SK-N-SH (cell line): Measurements from ENCODE around the gene CCDC183. TPM values are rescaled to one million over a fixed set of nuclear protein-coding genes. Genes with fewer than 3 reads are reported as not detected.

Experiments used
- CTCF ChIA-PET: fragments of 300-600, 350-600 bp; formaldehyde crosslinking; extraction: SDS; loops from one replicate; lab custom pipeline; 2021; lab: Yijun Ruan, JAX
- POLR2A ChIA-PET: fragments of 350-600 bp; sonication (Branson Sonifier 250); formaldehyde crosslinking; extraction: SDS; loops from one replicate; lab custom pipeline; 2020; ENCODE audit warnings: antibody characterized with exemption, inconsistent platforms; lab: Yijun Ruan, JAX
- DNase-seq: peaks from one replicate; pipeline ENCODE4 v3.0.0; 2012
- H2AFZ ChIP-seq: fragments of 200-600 bp; sonication (generic); 2 replicates; pipeline ENCODE4 v1.8.1; 2016; ENCODE audit warnings: antibody characterized with exemption, mild to moderate bottlenecking, low read depth
- H3F3A ChIP-seq: fragments of 200-600 bp; sonication (generic); replicated peaks from 2 replicates; pipeline ENCODE3; 2016; ENCODE audit warnings: antibody characterized with exemption, mild to moderate bottlenecking; ENCODE audit not compliant: insufficient read depth
- H3K27ac ChIP-seq, 2 experiments: fragments of 200-500 bp in 1 of 2; fragments of 200-600 bp in 1 of 2; sonication (Bioruptor generic) in 1 of 2; sonication (generic), shearing (Covaris generic) in 1 of 2; 2 replicates each; pipeline versions ENCODE4 v1.5.1 to v1.6.1; 2014 to 2016; ENCODE audit warnings: low read depth in 2 of 2, inconsistent platforms in 1 of 2, low read length in 1 of 2, mild to moderate bottlenecking in 1 of 2, mixed read lengths in 1 of 2
- H3K27me3 ChIP-seq: fragments of 200-600 bp; sonication (generic), shearing (Covaris generic); 2 replicates; pipeline ENCODE4 v1.6.1; 2016; ENCODE audit warnings: mixed run types; ENCODE audit not compliant: insufficient read depth
- H3K36me3 ChIP-seq, 2 experiments: fragments of 200-500 bp in 1 of 2; fragments of 200-600 bp in 1 of 2; sonication (Bioruptor generic) in 1 of 2; sonication (generic) in 1 of 2; replicated peaks in 1 of 2; 2 replicates each; pipeline versions ENCODE3 to v1.5.1; 2014 to 2016; ENCODE audit warnings: low read length in 1 of 2, mild to moderate bottlenecking in 1 of 2; ENCODE audit not compliant: insufficient read depth in 2 of 2, control insufficient read depth in 1 of 2
- H3K4me1 ChIP-seq, 2 experiments: fragments of 200-500 bp in 1 of 2; fragments of 200-600 bp in 1 of 2; sonication (Bioruptor generic) in 1 of 2; sonication (generic), shearing (Covaris generic) in 1 of 2; 2 replicates each; pipeline versions ENCODE4 v1.5.1 to v1.6.1; 2014 to 2016; ENCODE audit warnings: low read depth in 1 of 2, low read length in 1 of 2, mixed run types in 1 of 2; ENCODE audit not compliant: insufficient read depth in 2 of 2, control insufficient read depth in 1 of 2
- H3K4me2 ChIP-seq: fragments of 200-600 bp; sonication (generic), shearing (Covaris generic); 2 replicates; pipeline ENCODE4 v1.6.1; 2017; ENCODE audit warnings: mixed run types
- H3K4me3 ChIP-seq, 2 experiments: fragments of 200-500 bp in 1 of 2; fragments of 200-600 bp in 1 of 2; sonication (Bioruptor generic) in 1 of 2; sonication (generic), shearing (Covaris generic) in 1 of 2; 2 replicates each; pipeline versions ENCODE4 v1.5.1 to v1.8.1; 2014 to 2016; ENCODE audit warnings: low read depth in 2 of 2, inconsistent platforms in 1 of 2, low read length in 1 of 2, mild to moderate bottlenecking in 1 of 2, mixed read lengths in 1 of 2, moderate library complexity in 1 of 2
- H3K79me2 ChIP-seq: fragments of 200-600 bp; sonication (generic); 2 replicates; pipeline ENCODE4 v1.8.1; 2017; ENCODE audit warnings: mild to moderate bottlenecking; ENCODE audit not compliant: insufficient read depth
- H3K9ac ChIP-seq: fragments of 200-600 bp; sonication (generic); 2 replicates; pipeline ENCODE4 v1.6.1; 2017; ENCODE audit warnings: mixed run types
- H3K9me2 ChIP-seq: fragments of 200-600 bp; sonication (generic); 2 replicates; pipeline ENCODE4 v1.6.1; 2017; ENCODE audit warnings: mixed run types
- H3K9me3 ChIP-seq: fragments of 200-600 bp; sonication (generic); 2 replicates; pipeline ENCODE4 v1.6.1; 2017; ENCODE audit warnings: mixed run types, mild to moderate bottlenecking, moderate library complexity
- H4K20me1 ChIP-seq: fragments of 200-600 bp; sonication (generic); 2 replicates; pipeline ENCODE4 v1.6.1; 2017; ENCODE audit warnings: mild to moderate bottlenecking, mixed run types; ENCODE audit not compliant: insufficient read depth
- CTCF ChIP-seq: fragments of 200-600 bp; sonication (generic); IDR thresholded peaks from 2 replicates; pipeline ENCODE4 v1.6.1; 2017; ENCODE audit warnings: antibody characterized with exemption, mild to moderate bottlenecking, moderate library complexity
- EP300 ChIP-seq, 2 experiments: IDR thresholded peaks; 2 replicates each; pipeline versions ENCODE4 v1.4.0 to v1.6.1; 2012; ENCODE audit warnings: borderline replicate concordance in 1 of 2, low read depth in 1 of 2, low read length in 1 of 2
- EZH2phosphoT487 ChIP-seq: fragments of 200-600 bp; sonication (generic); IDR thresholded peaks from 2 replicates; pipeline ENCODE4 v1.6.1; 2017; ENCODE audit warnings: low read depth, mixed run types, mild to moderate bottlenecking, antibody characterized with exemption, moderate library complexity, borderline replicate concordance
- FOXM1 ChIP-seq: IDR thresholded peaks from 2 replicates; pipeline ENCODE4 v1.4.0; 2012; ENCODE audit warnings: low read depth, mild to moderate bottlenecking
- MEF2A ChIP-seq: IDR thresholded peaks from 2 replicates; pipeline ENCODE4 v1.4.0; 2012; ENCODE audit warnings: low read depth, borderline replicate concordance
- NRF1 ChIP-seq: IDR thresholded peaks from 2 replicates; pipeline ENCODE4 v1.6.1; 2012; ENCODE audit warnings: low read depth, mild to moderate bottlenecking, low read length
- SIN3A ChIP-seq: IDR thresholded peaks from 2 replicates; pipeline ENCODE4 v1.6.1; 2012; ENCODE audit warnings: low read depth, mild to moderate bottlenecking, low read length, moderate library complexity, borderline replicate concordance
- SMC3 ChIP-seq: IDR thresholded peaks from 2 replicates; pipeline ENCODE4 v1.6.1; 2012; ENCODE audit warnings: low read depth, low read length, improper control_type of control experiment
- TEAD4 ChIP-seq: IDR thresholded peaks from 2 replicates; pipeline ENCODE4 v1.4.0; 2012; ENCODE audit warnings: mild to moderate bottlenecking, borderline replicate concordance; ENCODE audit not compliant: insufficient read depth
- USF1 ChIP-seq: IDR thresholded peaks from 2 replicates; pipeline ENCODE4 v1.4.0; 2012; ENCODE audit warnings: low read depth, borderline replicate concordance
- USF2 ChIP-seq: fragments of 150-350 bp; IDR thresholded peaks from 2 replicates; pipeline ENCODE4 v1.6.1; 2017; ENCODE audit warnings: antibody characterized with exemption, low read length, low read depth, borderline replicate concordance
- WGBS: methylation state at CpG from one replicate; pipeline ENCODE4 v1.1.6; 2017; ENCODE audit warnings: low lambda C conversion rate; 5-methylcytosine and 5-hydroxymethylcytosine counted together
- polyA plus RNA-seq, 3 experiments: library from polyadenylated mRNA; depleted of rRNA; stranded (reverse); fragments of >200 nt; gene quantifications; 2 replicates each; pipeline ENCODE4 v1.2.3, GENCODE V29; 2012

CCDC183 gene
- polyA plus RNA-seq, 1 of the 3 experiments (the other 2 are of a cell fraction) = 5.3 TPM

GRCh38 chr9:136856079-136856476 is 59.9 kb downstream of the CCDC183 start:
- POLR2A ChIA-PET = no interaction called here

GRCh38 chr9:136856541-136857141 is 60.5 kb downstream of the CCDC183 start:
- no peaks in the 10 kb centered on the region for H3K79me2 ChIP-seq
- CTCF ChIA-PET = interaction anchor here (1.4 kb wide), 1 partner anchor 14 kb away, joined by 4 read pairs; the partner anchor contains the start of gene AJM1
- WGBS = 84% methylated on average over 5 of the region's 14 CpGs
- TF ChIP-seq USF1 = no peak
- 0 out of 2 replicates have a peak, but pooled peaks have one; percentile 13 for TF ChIP-seq CTCF
- TF ChIP-seq, all 33 proteins: peak for 1
- peaks cover 0 to 13% of the 10 kb centered on the region in 2 experiments; a peak in 3 of 4 replicates for H3K4me1 ChIP-seq
- no peak for DNase-seq
- no peak overlapping the region; a peak in 1 of 4 replicates for H3K27ac ChIP-seq
- H3K9me2 ChIP-seq = no peaks in the 10 kb centered on the region
- no peak overlapping the region for H3K4me2 ChIP-seq
- no peaks in the 10 kb centered on the region for H3K27me3 ChIP-seq
- no peaks in the 10 kb centered on the region for H3F3A ChIP-seq
- H3K36me3 ChIP-seq = peaks cover 0 to 12% of the 10 kb centered on the region in 2 experiments
- H3K9ac ChIP-seq = no peak overlapping the region
- no peak overlapping the region for H2AFZ ChIP-seq
- no peaks in the 10 kb centered on the region for H4K20me1 ChIP-seq
- no peak overlapping the region for H3K4me3 ChIP-seq
- no peaks in the 10 kb centered on the region for H3K9me3 ChIP-seq
- POLR2A ChIA-PET = no interaction called here

More at GRCh38 chr9:136856079-136856476, 59.9 kb downstream of the CCDC183 start:
- peaks cover 0 to 9% of the 10 kb centered on the region in 2 experiments for H3K36me3 ChIP-seq
- H3K9me3 ChIP-seq = no peaks in the 10 kb centered on the region
- H4K20me1 ChIP-seq = no peaks in the 10 kb centered on the region
- no peak overlapping the region for H3K4me2 ChIP-seq
- H2AFZ ChIP-seq = no peak overlapping the region
- TF ChIP-seq NRF1 (no peak), EP300 (IDR thresholded peaks at IDR 0.05; ENCODE audit: borderline replicate concordance in 1 of 2, low read depth in 1 of 2, low read length in 1 of 2) (no peak), SMC3 (no peak), USF2 (no peak), SIN3A (no peak), TEAD4 (no peak), CTCF (no peak), FOXM1 (no peak), MEF2A (no peak), EZH2phosphoT487 (no peak)
- TF ChIP-seq, all 33 proteins: peak for 0
- peaks cover 0 to 13% of the 10 kb centered on the region in 2 experiments; a peak in 3 of 4 replicates for H3K4me1 ChIP-seq
- no peak overlapping the region for H3K4me3 ChIP-seq
- H3K27ac ChIP-seq = no peak overlapping the region
- H3F3A ChIP-seq = no peaks in the 10 kb centered on the region
- no peaks in the 10 kb centered on the region for H3K27me3 ChIP-seq
- no peak overlapping the region for H3K9ac ChIP-seq
- CTCF ChIA-PET = interaction anchor here (1.4 kb wide), 1 partner anchor 13 kb away, joined by 4 read pairs; the partner anchor contains the start of gene AJM1
- WGBS = 70% methylated on average over 2 of the region's 15 CpGs
- H3K9me2 ChIP-seq = no peaks in the 10 kb centered on the region
- H3K79me2 ChIP-seq = 0 out of 2 replicates have a peak, but pooled peaks cover under 1% of the 10 kb centered on the region
- DNase-seq = no peak
